ENCODE data around the gene GAPDHS.

Gene GAPDHS

DNA sequence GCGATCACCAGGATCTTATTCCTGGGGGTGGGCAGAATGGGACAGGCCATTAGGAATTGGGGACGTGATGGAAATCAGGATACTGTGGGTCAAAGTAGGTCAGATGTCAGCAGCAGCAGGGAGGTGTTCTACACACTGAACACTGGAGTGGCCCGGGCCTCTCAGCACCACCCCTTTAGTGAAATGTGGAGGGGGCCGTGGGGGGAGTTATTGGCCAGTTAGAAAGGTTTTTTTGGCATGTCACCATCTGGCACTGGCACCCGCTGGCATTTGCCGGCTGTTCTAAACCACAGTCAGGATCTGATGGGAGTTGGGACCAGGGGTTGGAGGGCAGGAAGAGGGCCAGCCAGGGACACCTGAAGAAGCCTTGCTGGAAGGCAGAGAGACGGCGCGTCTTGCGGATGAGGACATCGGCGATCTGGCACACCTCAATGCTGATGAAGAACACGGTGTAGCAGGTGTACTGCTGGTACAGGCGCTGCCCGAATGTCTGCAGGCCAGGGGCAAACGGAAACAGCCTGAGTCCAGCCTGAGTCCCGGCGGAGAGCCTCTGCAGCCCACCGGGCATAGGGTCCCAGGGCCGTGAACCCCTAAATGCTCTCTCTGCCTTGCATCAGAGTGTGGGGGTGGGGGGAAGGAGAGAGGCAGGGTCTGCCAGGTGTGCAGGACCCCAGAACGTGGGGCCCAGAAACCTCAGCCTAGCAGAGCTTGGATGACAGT is 18.0 kb downstream of the GAPDHS start:
- H3K4me3 ChIP-seq (ENCODE audit: low read depth, low read length) = no peak overlapping the region
- TF ChIP-seq, protein P1, sequence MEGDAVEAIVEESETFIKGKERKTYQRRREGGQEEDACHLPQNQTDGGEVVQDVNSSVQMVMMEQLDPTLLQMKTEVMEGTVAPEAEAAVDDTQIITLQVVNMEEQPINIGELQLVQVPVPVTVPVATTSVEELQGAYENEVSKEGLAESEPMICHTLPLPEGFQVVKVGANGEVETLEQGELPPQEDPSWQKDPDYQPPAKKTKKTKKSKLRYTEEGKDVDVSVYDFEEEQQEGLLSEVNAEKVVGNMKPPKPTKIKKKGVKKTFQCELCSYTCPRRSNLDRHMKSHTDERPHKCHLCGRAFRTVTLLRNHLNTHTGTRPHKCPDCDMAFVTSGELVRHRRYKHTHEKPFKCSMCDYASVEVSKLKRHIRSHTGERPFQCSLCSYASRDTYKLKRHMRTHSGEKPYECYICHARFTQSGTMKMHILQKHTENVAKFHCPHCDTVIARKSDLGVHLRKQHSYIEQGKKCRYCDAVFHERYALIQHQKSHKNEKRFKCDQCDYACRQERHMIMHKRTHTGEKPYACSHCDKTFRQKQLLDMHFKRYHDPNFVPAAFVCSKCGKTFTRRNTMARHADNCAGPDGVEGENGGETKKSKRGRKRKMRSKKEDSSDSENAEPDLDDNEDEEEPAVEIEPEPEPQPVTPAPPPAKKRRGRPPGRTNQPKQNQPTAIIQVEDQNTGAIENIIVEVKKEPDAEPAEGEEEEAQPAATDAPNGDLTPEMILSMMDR (IDR thresholded peaks at IDR 0.05; ENCODE audit: insufficient read depth, low read depth, low read length, missing control alignments) = no peak
- no peak for DNase-seq (ENCODE audit: low read depth)

DNA sequence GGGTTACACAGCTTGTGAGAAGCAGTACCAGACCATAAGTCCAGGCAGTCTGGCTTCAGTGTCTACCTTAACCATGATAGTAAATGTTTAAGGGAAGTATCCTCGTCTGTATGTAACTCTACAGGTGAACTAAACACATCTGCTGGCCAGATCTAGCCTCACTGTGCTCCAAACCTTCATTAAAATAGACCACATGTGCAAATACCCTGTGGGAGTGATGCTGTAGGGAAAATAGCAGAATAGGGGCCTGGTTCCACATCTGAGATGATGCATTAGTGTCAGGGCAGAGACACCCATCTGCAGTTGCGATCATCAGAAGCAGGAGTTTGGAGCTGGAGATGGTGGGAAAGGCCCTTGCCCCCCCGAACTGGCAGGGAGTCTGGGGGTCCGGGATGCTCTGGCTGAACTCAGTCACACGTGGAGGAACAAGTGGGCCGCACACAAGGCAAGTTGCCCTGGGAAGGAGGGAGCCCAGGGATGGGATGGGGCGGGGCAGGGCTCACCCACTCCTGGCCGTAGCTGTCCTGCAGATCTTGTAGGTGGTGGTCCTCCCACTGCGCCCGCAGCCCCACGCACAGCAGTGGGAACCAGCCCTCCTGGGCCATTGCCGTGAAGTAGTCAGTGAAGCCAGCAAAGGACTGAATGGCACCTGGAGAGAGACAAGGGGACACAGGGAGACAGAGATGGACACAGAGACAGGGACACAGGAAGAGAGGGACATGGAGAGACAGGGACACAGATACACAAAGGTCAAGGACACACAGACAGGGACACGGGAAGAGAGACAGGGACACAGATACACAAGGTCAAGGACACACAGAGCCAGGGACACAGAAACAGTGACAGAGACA is 19.5 kb downstream of the GAPDHS start:
- no peak overlapping the region for H3K4me3 ChIP-seq (ENCODE audit: low read depth, low read length)
- TF ChIP-seq, protein P1 (IDR thresholded peaks at IDR 0.05; ENCODE audit: insufficient read depth, low read depth, low read length, missing control alignments) = no peak
- DNase-seq (ENCODE audit: low read depth) = no peak

- H3K4me3 ChIP-seq (ENCODE audit: low read depth, low read length) = no peak overlapping the region
- no peak for DNase-seq (ENCODE audit: low read depth)
- TF ChIP-seq, protein P1 (IDR thresholded peaks at IDR 0.05; ENCODE audit: insufficient read depth, low read depth, low read length, missing control alignments) = no peak
Observed at GRCh38 chr19:35553385-35554000, 20.2 kb downstream of the GAPDHS start.

- no peak overlapping the region for H3K4me3 ChIP-seq (ENCODE audit: low read depth, low read length)
- TF ChIP-seq, protein P1 (IDR thresholded peaks at IDR 0.05; ENCODE audit: insufficient read depth, low read depth, low read length, missing control alignments) = no peak
- DNase-seq (ENCODE audit: low read depth) = no peak
Observed at GRCh38 chr19:35554076-35554475, 20.8 kb downstream of the GAPDHS start.

GRCh38 chr19:35555301-35556005 is 22.2 kb downstream of the GAPDHS start:
- TF ChIP-seq, protein P1 (IDR thresholded peaks at IDR 0.05; ENCODE audit: insufficient read depth, low read depth, low read length, missing control alignments) = no peak
- H3K4me3 ChIP-seq (ENCODE audit: low read depth, low read length) = no peak overlapping the region
- peak; percentile 53 for DNase-seq (ENCODE audit: low read depth)

DNA sequence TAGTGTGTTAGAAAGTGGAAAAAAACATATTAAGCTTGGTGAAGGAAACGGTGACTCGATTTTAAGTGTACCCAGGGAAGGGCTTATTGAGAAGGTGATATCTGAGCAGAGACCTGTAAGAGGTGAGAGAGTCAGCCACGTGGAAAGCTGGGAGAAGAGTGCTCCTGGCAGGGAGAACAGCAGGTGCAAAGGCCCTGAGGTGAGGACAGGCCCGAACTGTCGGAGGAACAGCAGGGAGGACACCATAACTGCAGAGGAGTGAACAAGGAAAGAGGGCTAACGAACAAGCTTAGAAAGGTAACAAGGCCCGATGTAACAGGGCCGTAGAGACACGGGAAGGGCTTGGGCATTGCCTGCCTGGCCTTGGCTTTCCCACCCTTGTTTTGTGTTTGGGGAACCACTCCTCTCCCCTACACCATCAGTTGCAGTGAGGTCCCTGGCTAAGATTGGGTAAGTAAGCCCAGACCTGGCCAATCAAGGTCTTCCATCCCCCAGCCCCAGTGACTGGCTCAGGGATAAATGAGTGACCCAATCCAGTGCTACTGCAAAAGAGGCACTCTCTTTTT is 22.9 kb downstream of the GAPDHS start:
- H3K4me3 ChIP-seq (ENCODE audit: low read depth, low read length) = no peak overlapping the region
- no peak for DNase-seq (ENCODE audit: low read depth)
- TF ChIP-seq, protein P1 (IDR thresholded peaks at IDR 0.05; ENCODE audit: insufficient read depth, low read depth, low read length, missing control alignments) = no peak
